ENCODE results near the gene SLC2A3.
"Not testable (repeated sequence)": the region's sequence is repeated elsewhere in the genome, so short reads cannot be mapped to it uniquely, and the experiment has no call there.

Gene SLC2A3

GRCh38 chr12:7915661-7916403 is 20.2 kb downstream of the SLC2A3 start:
- no peak for FAIRE-seq

GRCh38 chr12:7910106-7910505 is 25.9 kb downstream of the SLC2A3 start:
- FAIRE-seq: not testable (repeated sequence)

GRCh38 chr12:7907009-7907408 is 29.0 kb downstream of the SLC2A3 start:
- FAIRE-seq: no peak

- FAIRE-seq: not testable (repeated sequence)
Observed at GRCh38 chr12:7906303-7906702, 29.7 kb downstream of the SLC2A3 start.

- FAIRE-seq: not testable (repeated sequence)
Observed at GRCh38 chr12:7905600-7906125, 30.3 kb downstream of the SLC2A3 start.

- FAIRE-seq: no peak
Observed at GRCh38 chr12:7905071-7905470, 30.9 kb downstream of the SLC2A3 start.

GRCh38 chr12:7902416-7902815 is 33.6 kb downstream of the SLC2A3 start:
- FAIRE-seq: not testable (repeated sequence)

- no peak for FAIRE-seq
Observed at GRCh38 chr12:7899755-7900154, 36.2 kb downstream of the SLC2A3 start.

- not testable (repeated sequence) for FAIRE-seq
Observed at GRCh38 chr12:7896726-7897125, 39.3 kb downstream of the SLC2A3 start.

- FAIRE-seq: no peak
Observed at GRCh38 chr12:7892186-7892980, 43.6 kb downstream of the SLC2A3 start.

GRCh38 chr12:7884689-7885088 is 51.3 kb downstream of the SLC2A3 start:
- no peak for FAIRE-seq

GRCh38 chr12:7881736-7882120 is 54.3 kb downstream of the SLC2A3 start:
- FAIRE-seq: not testable (repeated sequence)

- not testable (repeated sequence) for FAIRE-seq
Observed at GRCh38 chr12:7880952-7881735, 54.8 kb downstream of the SLC2A3 start.

- FAIRE-seq: no peak
Observed at GRCh38 chr12:7879246-7879645, 56.7 kb downstream of the SLC2A3 start.

- no peak for FAIRE-seq
Observed at GRCh38 chr12:7877420-7877819, 58.6 kb downstream of the SLC2A3 start.

- no peak for FAIRE-seq
Observed at GRCh38 chr12:7872566-7873319, 63.2 kb downstream of the SLC2A3 start, which contains the start of gene SLC2A14. TSS of gene SLC2A14 (minus strand) at chr12:7872915. CDS start at chr12:7869880, 3,035 bp downstream.

GRCh38 chr12:7870335-7870734 is 65.7 kb downstream of the SLC2A3 start:
- FAIRE-seq: no peak
